ENCODE measurements around the gene NCEH1. TPM values are rescaled to one million over a fixed set of nuclear protein-coding genes. Genes with fewer than 3 reads are reported as not detected.
A peak's percentile ranks its signal among the peaks of the same experiment; 100 is the strongest.

Gene NCEH1
- total and polyA plus RNA-seq, 9 of the 15 experiments (the other 6 are each of a cell fraction or from before 2014, with no cell fraction given): 1.3 to 5.0 (median 2.8) TPM

DNA sequence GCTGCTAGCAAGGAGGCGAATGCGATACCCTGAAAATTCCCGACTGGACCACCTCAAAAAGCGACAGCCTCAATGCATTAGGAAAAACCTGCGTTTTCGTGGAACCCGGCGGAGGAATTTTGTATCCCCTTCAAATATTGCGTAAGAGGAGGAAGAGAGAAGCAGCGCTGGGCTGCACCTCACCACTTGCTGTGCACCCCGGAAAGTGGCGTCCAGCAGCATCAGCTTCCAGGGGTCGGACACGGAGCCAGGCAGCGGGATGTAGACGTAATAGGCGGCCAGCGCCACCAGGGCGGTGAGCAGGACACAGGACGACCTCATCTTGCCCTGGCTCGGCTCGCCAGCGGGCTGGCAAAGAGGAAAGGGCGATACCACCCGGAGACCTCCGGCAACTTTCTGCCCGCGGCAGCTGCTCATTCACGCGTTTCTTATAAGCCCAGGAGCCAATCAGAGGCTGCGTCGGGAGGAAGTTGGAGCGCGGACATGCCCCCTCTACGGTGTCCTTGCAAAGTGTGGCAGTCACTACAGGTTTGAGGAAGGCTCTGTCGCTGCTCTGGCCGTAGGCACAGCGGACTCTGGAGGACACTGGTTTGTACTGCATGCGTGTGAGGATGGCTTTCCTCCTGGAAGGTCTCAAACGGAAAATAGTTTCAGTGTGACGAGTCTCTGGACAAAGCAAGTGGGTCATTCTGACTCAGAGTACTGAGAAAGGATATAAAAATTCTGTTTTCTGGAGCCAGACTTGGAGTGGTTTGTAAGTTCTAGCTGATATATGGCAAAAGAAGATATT, at the start of gene NCEH1 (continued):
- TF ChIP-seq, protein P1, sequence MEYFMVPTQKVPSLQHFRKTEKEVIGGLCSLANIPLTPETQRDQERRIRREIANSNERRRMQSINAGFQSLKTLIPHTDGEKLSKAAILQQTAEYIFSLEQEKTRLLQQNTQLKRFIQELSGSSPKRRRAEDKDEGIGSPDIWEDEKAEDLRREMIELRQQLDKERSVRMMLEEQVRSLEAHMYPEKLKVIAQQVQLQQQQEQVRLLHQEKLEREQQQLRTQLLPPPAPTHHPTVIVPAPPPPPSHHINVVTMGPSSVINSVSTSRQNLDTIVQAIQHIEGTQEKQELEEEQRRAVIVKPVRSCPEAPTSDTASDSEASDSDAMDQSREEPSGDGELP (CRISPR knock-in tag; IDR thresholded peaks at IDR 0.05; ENCODE audit: borderline replicate concordance): peak; percentile 79; the same call in 1 of the 2 replicates
- TF ChIP-seq ZBTB7A (IDR thresholded peaks at IDR 0.05; ENCODE audit: borderline replicate concordance, control insufficient read depth, low read depth, low read length) (peak; percentile 10; the same call in 1 of the 2 replicates), SRSF7 (optimal IDR thresholded peaks at IDR 0.05; ENCODE audit: low read depth, low read length) (no peak), GATAD2A (IDR thresholded peaks at IDR 0.05) (no peak), SMAD1 (IDR thresholded peaks at IDR 0.05; ENCODE audit: low read depth, low read length, partially characterized antibody) (no peak), HNRNPLL (IDR thresholded peaks at IDR 0.05; ENCODE audit: low read depth, low read length, poor library complexity, severe bottlenecking) (peak; percentile 67), ZKSCAN3 (CRISPR knock-in tag; IDR thresholded peaks at IDR 0.05) (no peak), POLR2A (conservative IDR thresholded peaks at IDR 0.05) (peak; percentile 84), SMARCC2 (IDR thresholded peaks at IDR 0.05; ENCODE audit: low read depth) (no peak), ZNF324 (CRISPR knock-in tag; IDR thresholded peaks at IDR 0.05) (no peak), RBFOX2 (IDR thresholded peaks at IDR 0.05; ENCODE audit: low read depth, low read length) (peak; percentile 86), ZNF668 (CRISPR knock-in tag; IDR thresholded peaks at IDR 0.05) (no peak), ZKSCAN8 (CRISPR knock-in tag; IDR thresholded peaks at IDR 0.05) (no peak), ELF2 (CRISPR knock-in tag; IDR thresholded peaks at IDR 0.05) (0 out of 2 replicates have a peak, but pooled peaks have one; percentile 41), ETV6 (IDR thresholded peaks at IDR 0.05; ENCODE audit: borderline replicate concordance in 1 of 2, low read depth in 2 of 2, low read length in 1 of 2) (0 out of 4 replicates have a peak, but pooled peaks of 1 of the 2 experiments have one; percentile 25), ETV6 (CRISPR knock-in tag; IDR thresholded peaks at IDR 0.05; ENCODE audit: borderline replicate concordance) (no peak), NFIC (IDR thresholded peaks at IDR 0.05) (0 out of 2 replicates have a peak, but pooled peaks have one; percentile 35), CHD4 (IDR thresholded peaks at IDR 0.05; ENCODE audit: insufficient read depth, insufficient replicate concordance, low read depth, low read length, poor library complexity, severe bottlenecking) (no peak), ZNF551 (CRISPR knock-in tag; IDR thresholded peaks at IDR 0.05) (no peak), TRIM28 (IDR thresholded peaks at IDR 0.05) (no peak), KLF16 (IDR thresholded peaks at IDR 0.05) (peak; percentile 59; the same call in 1 of the 2 replicates)
- TF ChIP-seq, protein P2, sequence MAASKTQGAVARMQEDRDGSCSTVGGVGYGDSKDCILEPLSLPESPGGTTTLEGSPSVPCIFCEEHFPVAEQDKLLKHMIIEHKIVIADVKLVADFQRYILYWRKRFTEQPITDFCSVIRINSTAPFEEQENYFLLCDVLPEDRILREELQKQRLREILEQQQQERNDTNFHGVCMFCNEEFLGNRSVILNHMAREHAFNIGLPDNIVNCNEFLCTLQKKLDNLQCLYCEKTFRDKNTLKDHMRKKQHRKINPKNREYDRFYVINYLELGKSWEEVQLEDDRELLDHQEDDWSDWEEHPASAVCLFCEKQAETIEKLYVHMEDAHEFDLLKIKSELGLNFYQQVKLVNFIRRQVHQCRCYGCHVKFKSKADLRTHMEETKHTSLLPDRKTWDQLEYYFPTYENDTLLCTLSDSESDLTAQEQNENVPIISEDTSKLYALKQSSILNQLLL (CRISPR knock-in tag; IDR thresholded peaks at IDR 0.05; ENCODE audit: borderline replicate concordance): no peak
- TF ChIP-seq, protein P3, sequence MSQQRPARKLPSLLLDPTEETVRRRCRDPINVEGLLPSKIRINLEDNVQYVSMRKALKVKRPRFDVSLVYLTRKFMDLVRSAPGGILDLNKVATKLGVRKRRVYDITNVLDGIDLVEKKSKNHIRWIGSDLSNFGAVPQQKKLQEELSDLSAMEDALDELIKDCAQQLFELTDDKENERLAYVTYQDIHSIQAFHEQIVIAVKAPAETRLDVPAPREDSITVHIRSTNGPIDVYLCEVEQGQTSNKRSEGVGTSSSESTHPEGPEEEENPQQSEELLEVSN (IDR thresholded peaks at IDR 0.05; ENCODE audit: borderline replicate concordance in 1 of 2, extremely low read depth in 1 of 2, insufficient read depth in 1 of 2, insufficient read length in 1 of 2, low read depth in 1 of 2, low read length in 1 of 2, poor library complexity in 1 of 2, severe bottlenecking in 1 of 2): peak; percentile 17 to 31
